ENCODE measurements around the gene PLP2.

DNA sequence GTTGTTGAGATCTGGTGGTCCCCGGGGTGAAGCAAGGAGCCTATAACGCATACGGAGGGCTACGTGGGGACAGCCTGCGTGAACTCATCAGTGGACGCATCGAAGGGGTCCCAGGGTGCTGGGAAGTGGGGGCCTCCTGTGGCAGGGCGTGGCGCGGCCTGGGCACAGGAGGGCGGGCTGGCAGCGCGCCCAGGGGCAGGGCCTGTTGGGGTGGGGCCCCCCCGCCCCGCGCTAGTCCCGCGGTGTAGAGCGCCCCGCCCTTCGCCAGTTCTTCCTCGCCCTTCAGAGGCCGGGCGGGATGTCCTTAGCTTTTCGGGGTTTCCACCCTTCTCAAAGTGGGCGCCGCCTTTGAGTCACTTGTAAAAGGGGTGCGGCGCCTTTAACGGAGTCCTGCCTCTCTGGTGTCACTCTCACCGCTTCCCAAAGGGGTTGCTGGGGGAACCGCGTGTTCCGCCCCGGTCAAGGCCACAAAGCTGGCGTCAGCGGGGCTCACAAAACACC is 632 bp downstream of the PLP2 start:
- TF ChIP-seq EZH2phosphoT487 (IDR thresholded peaks at IDR 0.05; ENCODE audit: borderline replicate concordance, low read length), result no peak
- TF ChIP-seq, protein P1, sequence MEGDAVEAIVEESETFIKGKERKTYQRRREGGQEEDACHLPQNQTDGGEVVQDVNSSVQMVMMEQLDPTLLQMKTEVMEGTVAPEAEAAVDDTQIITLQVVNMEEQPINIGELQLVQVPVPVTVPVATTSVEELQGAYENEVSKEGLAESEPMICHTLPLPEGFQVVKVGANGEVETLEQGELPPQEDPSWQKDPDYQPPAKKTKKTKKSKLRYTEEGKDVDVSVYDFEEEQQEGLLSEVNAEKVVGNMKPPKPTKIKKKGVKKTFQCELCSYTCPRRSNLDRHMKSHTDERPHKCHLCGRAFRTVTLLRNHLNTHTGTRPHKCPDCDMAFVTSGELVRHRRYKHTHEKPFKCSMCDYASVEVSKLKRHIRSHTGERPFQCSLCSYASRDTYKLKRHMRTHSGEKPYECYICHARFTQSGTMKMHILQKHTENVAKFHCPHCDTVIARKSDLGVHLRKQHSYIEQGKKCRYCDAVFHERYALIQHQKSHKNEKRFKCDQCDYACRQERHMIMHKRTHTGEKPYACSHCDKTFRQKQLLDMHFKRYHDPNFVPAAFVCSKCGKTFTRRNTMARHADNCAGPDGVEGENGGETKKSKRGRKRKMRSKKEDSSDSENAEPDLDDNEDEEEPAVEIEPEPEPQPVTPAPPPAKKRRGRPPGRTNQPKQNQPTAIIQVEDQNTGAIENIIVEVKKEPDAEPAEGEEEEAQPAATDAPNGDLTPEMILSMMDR (IDR thresholded peaks at IDR 0.05; ENCODE audit: low read depth, low read length, poor library complexity, severe bottlenecking), result no peak

Data from DOHH2 (cell line).